IMR-90 (cell line): ENCODE results near the gene KRT86. TPM values are rescaled to one million over a fixed set of nuclear protein-coding genes. Genes with fewer than 3 reads are reported as not detected.

Experiments
- ATAC-seq: fragments of 200-7000 bp; cut with Tn5 transposase; 2 replicates; pipeline ENCODE4 v1.9.1; 2020; ENCODE audit warnings: low read depth, mild to moderate bottlenecking, moderate library complexity
- BruUV-seq: library from RNA; stranded (reverse); fragments of 400-500 nt; replicated peaks from 2 replicates; lab custom pipeline; 2021; lab: Mats Ljungman, UMichigan
- CTCF ChIA-PET: fragments of 300-600 bp; formaldehyde crosslinking; extraction: SDS; loops from one replicate; lab custom pipeline; 2021; ENCODE audit warnings: antibody characterized with exemption; lab: Yijun Ruan, JAX
- POLR2A ChIA-PET: fragments of 300-600 bp; sonication (Branson Sonifier 250); formaldehyde crosslinking; loops from one replicate; lab custom pipeline; 2022; ENCODE audit warnings: antibody characterized with exemption; ENCODE audit not compliant: unreplicated experiment; lab: Charles Lee
- DNase-seq: peaks from one replicate; pipeline ENCODE4 v3.0.0; 2013
- H2AFZ ChIP-seq: replicated peaks from 2 replicates; pipeline ENCODE3; 2013; ENCODE audit warnings: low read length, mild to moderate bottlenecking; ENCODE audit not compliant: poor library complexity
- H2AK5ac ChIP-seq: 2 replicates; pipeline ENCODE4 v1.6.1; 2013; ENCODE audit warnings: low read depth, low read length, inconsistent platforms
- H2AK9ac ChIP-seq: replicated peaks from 2 replicates; pipeline ENCODE3; 2013; ENCODE audit warnings: mild to moderate bottlenecking, low read depth, low read length, moderate library complexity; ENCODE audit not compliant: poor library complexity
- H2BK120ac ChIP-seq: 2 replicates; pipeline ENCODE4 v1.6.1; 2013; ENCODE audit warnings: low read depth, low read length, inconsistent platforms
- H2BK15ac ChIP-seq: 3 replicates; pipeline ENCODE4 v1.6.1; 2013; ENCODE audit warnings: low read depth, low read length, inconsistent platforms
- H2BK20ac ChIP-seq: 2 replicates; pipeline ENCODE4 v1.6.1; 2013; ENCODE audit warnings: low read depth, mild to moderate bottlenecking, inconsistent platforms, low read length, moderate library complexity
- H2BK5ac ChIP-seq: 2 replicates; pipeline ENCODE4 v1.6.1; 2013; ENCODE audit warnings: mild to moderate bottlenecking, low read depth, low read length, inconsistent platforms; ENCODE audit not compliant: poor library complexity, severe bottlenecking
- H3K14ac ChIP-seq: replicated peaks from 2 replicates; pipeline ENCODE4 v1.6.1; 2013; ENCODE audit warnings: low read depth, low read length, inconsistent platforms
- H3K18ac ChIP-seq: 2 replicates; pipeline ENCODE4 v1.6.1; 2013; ENCODE audit warnings: low read depth, low read length, control low read depth
- H3K23ac ChIP-seq: 2 replicates; pipeline ENCODE4 v1.6.1; 2013; ENCODE audit warnings: low read depth, low read length, inconsistent platforms
- H3K27ac ChIP-seq: 2 replicates; pipeline ENCODE4 v1.5.1; 2013; ENCODE audit warnings: mild to moderate bottlenecking, control low read depth, low read length; ENCODE audit not compliant: insufficient read depth
- H3K27me3 ChIP-seq: 2 replicates; pipeline ENCODE4 v1.6.1; 2013; ENCODE audit warnings: low read length; ENCODE audit not compliant: control insufficient read depth, insufficient read depth
- H3K36me3 ChIP-seq: 2 replicates; pipeline ENCODE4 v1.6.1; 2013; ENCODE audit warnings: low read length, mixed read lengths; ENCODE audit not compliant: control insufficient read depth, insufficient read depth
- H3K4ac ChIP-seq: 2 replicates; pipeline ENCODE4 v1.6.1; 2013; ENCODE audit warnings: low read depth, low read length, inconsistent platforms
- H3K4me1 ChIP-seq: 2 replicates; pipeline ENCODE4 v1.6.1; 2013; ENCODE audit warnings: low read length, mixed read lengths; ENCODE audit not compliant: control insufficient read depth, insufficient read depth
- H3K4me2 ChIP-seq: 2 replicates; pipeline ENCODE4 v1.6.1; 2013; ENCODE audit warnings: low read depth, mild to moderate bottlenecking, control low read depth, low read length, moderate library complexity
- H3K4me3 ChIP-seq: 2 replicates; pipeline ENCODE4 v1.5.1; 2013; ENCODE audit warnings: low read depth, mild to moderate bottlenecking, control low read depth, low read length, moderate library complexity; ENCODE audit not compliant: insufficient read depth
- H3K56ac ChIP-seq: 2 replicates; pipeline ENCODE4 v1.6.1; 2013; ENCODE audit warnings: low read length, inconsistent platforms; ENCODE audit not compliant: insufficient read depth; ENCODE audit errors: extremely low read depth
- H3K79me1 ChIP-seq, 2 experiments: 2 replicates each; pipeline ENCODE4 v1.6.1; 2013; ENCODE audit warnings: low read length in 2 of 2, inconsistent platforms in 1 of 2, low read depth in 1 of 2
- H3K9ac ChIP-seq: 2 replicates; pipeline ENCODE4 v1.6.1; 2013; ENCODE audit warnings: low read depth, low read length, control low read depth
- H3K9me1 ChIP-seq: 2 replicates; pipeline ENCODE4 v1.6.1; 2013; ENCODE audit warnings: low read length, inconsistent platforms; ENCODE audit not compliant: insufficient read depth
- H3K9me3 ChIP-seq: 2 replicates; pipeline ENCODE4 v1.6.1; 2013; ENCODE audit warnings: low read length; ENCODE audit not compliant: control insufficient read depth, insufficient read depth
- H4K20me1 ChIP-seq: 2 replicates; pipeline ENCODE4 v1.6.1; 2013; ENCODE audit warnings: low read length, inconsistent platforms; ENCODE audit not compliant: insufficient read depth
- H4K5ac ChIP-seq: 2 replicates; pipeline ENCODE4 v1.6.1; 2013; ENCODE audit warnings: mild to moderate bottlenecking, low read depth, low read length, control low read depth
- H4K8ac ChIP-seq, 2 experiments: 2 replicates each; pipeline ENCODE4 v1.6.1; 2013; ENCODE audit warnings: low read depth in 2 of 2, low read length in 2 of 2, control low read depth in 1 of 2, inconsistent platforms in 1 of 2
- H4K91ac ChIP-seq: 2 replicates; pipeline ENCODE4 v1.6.1; 2013; ENCODE audit warnings: low read depth, low read length, inconsistent platforms; ENCODE audit not compliant: insufficient read depth
- BHLHE40 ChIP-seq: fragments of 150-350 bp; IDR thresholded peaks from 2 replicates; pipeline ENCODE4 v1.6.1; 2016; ENCODE audit warnings: mild to moderate bottlenecking, low read depth, low read length
- CEBPB ChIP-seq: IDR thresholded peaks from 2 replicates; pipeline ENCODE4 v1.6.1; 2012; ENCODE audit warnings: low read depth, low read length, improper control_type of control experiment
- CHD1 ChIP-seq: IDR thresholded peaks from 2 replicates; pipeline ENCODE4 v1.6.1; 2012; ENCODE audit warnings: low read depth, low read length, improper control_type of control experiment
- CTCF ChIP-seq: conservative IDR thresholded peaks from 2 replicates; pipeline ENCODE4 v1.5.1; 2012; ENCODE audit warnings: mild to moderate bottlenecking, low read depth, low read length, improper control_type of control experiment
- ELK1 ChIP-seq: fragments of 150-350 bp; IDR thresholded peaks from 2 replicates; pipeline ENCODE4 v1.6.1; 2016; ENCODE audit warnings: low read depth, mild to moderate bottlenecking, low read length, moderate library complexity, borderline replicate concordance
- FOS ChIP-seq: fragments of 150-350 bp; IDR thresholded peaks from 2 replicates; pipeline ENCODE4 v1.6.1; 2016; ENCODE audit warnings: low read depth, low read length
- MAFK ChIP-seq: IDR thresholded peaks from 2 replicates; pipeline ENCODE4 v1.6.1; 2012; ENCODE audit warnings: low read depth, low read length, improper control_type of control experiment
- MAZ ChIP-seq: IDR thresholded peaks from 2 replicates; pipeline ENCODE4 v1.6.1; 2012; ENCODE audit warnings: low read depth, mild to moderate bottlenecking, low read length, improper control_type of control experiment, moderate library complexity, borderline replicate concordance
- MXI1 ChIP-seq: IDR thresholded peaks from 2 replicates; pipeline ENCODE4 v1.6.1; 2012; ENCODE audit warnings: low read depth, mild to moderate bottlenecking, low read length, moderate library complexity, borderline replicate concordance
- NFE2L2 ChIP-seq: fragments of 150-350 bp; IDR thresholded peaks from 2 replicates; pipeline ENCODE4 v1.6.1; 2016; ENCODE audit warnings: low read depth, mild to moderate bottlenecking, low read length
- POLR2A ChIP-seq: IDR thresholded peaks from 2 replicates; pipeline ENCODE4 v1.6.1; 2012; ENCODE audit warnings: mild to moderate bottlenecking, low read depth, low read length
- RAD21 ChIP-seq: IDR thresholded peaks from 2 replicates; pipeline ENCODE4 v1.6.1; 2012; ENCODE audit warnings: low read length, improper control_type of control experiment
- RCOR1 ChIP-seq: IDR thresholded peaks from 2 replicates; pipeline ENCODE4 v1.6.1; 2012; ENCODE audit warnings: mild to moderate bottlenecking, low read length, improper control_type of control experiment; ENCODE audit not compliant: insufficient replicate concordance
- RFX5 ChIP-seq: IDR thresholded peaks from 2 replicates; pipeline ENCODE4 v1.8.0; 2012; ENCODE audit warnings: low read depth, mild to moderate bottlenecking, low read length, moderate library complexity
- SMC3 ChIP-seq: fragments of 150-350 bp; IDR thresholded peaks from 2 replicates; pipeline ENCODE4 v1.6.1; 2016; ENCODE audit warnings: low read depth, mild to moderate bottlenecking, antibody characterized with exemption, low read length, moderate library complexity
- USF2 ChIP-seq: fragments of 150-350 bp; IDR thresholded peaks from 2 replicates; pipeline ENCODE4 v1.6.1; 2017; ENCODE audit warnings: mild to moderate bottlenecking, antibody characterized with exemption, low read length, low read depth
- WGBS, 2 experiments: methylation state at CpG; one replicate each; pipeline versions ENCODE4 v1.1.5 to v1.1.7; 2013; ENCODE audit warnings: missing lambda C conversion rate in 2 of 2; ENCODE audit not compliant: insufficient read length in 1 of 2; ENCODE audit errors: extremely low coverage in 2 of 2; 5-methylcytosine and 5-hydroxymethylcytosine counted together
- dilution Hi-C: fragments of 300-500 bp; cut with HindIII; formaldehyde crosslinking; loops from one replicate; pipeline ENCODE4 v1.14.3; 2018; ENCODE audit warnings: low sequenced_read_pairs; ENCODE audit not compliant: unreplicated experiment
- in situ Hi-C: fragments of 300-500 bp; cut with MboI; formaldehyde crosslinking; loops from 3 replicates; pipeline ENCODE4 v1.14.3; 2019; ENCODE audit warnings: low sequenced_read_pairs, inconsistent platforms, mixed read lengths
- intact Hi-C: fragments of 100-400 bp; cut with micrococcal nuclease; formaldehyde crosslinking; loops from 2 replicates; pipeline ENCODE4 v1.10.0; 2022
- polyA plus RNA-seq, 3 experiments: library from polyadenylated mRNA; depleted of rRNA; stranded (reverse); fragments of >200 nt; gene quantifications; 2 replicates each; pipeline ENCODE4 v1.2.3, GENCODE V29; 2012; ENCODE audit warnings: low replicate concordance in 1 of 3
- total RNA-seq: library from RNA; depleted of rRNA; stranded (reverse); fragments of >200 nt; gene quantifications from 2 replicates; pipeline ENCODE4 v1.2.3, GENCODE V29; 2012

KRT86 gene
- total and polyA plus RNA-seq, 2 of the 4 experiments (the other 2 are of a cell fraction): not detected

GRCh38 chr12:52270541-52271070 is 3.8 kb upstream of the KRT86 start:
- Histone ChIP-seq H2AK9ac (no peak overlapping the region), H3K9me1 (no peaks in the 10 kb centered on the region), H2BK5ac (no peak overlapping the region), H3K18ac (no peak overlapping the region), H2BK120ac (no peak overlapping the region), H3K4ac (no peak overlapping the region), H4K91ac (no peak overlapping the region), H3K4me1 (peaks cover 2% of the 10 kb centered on the region), H3K9me3 (no peaks in the 10 kb centered on the region; the same call in 1 of the 2 replicates), H3K4me3 (no peak overlapping the region), H3K4me2 (no peak overlapping the region), H3K56ac (no peak overlapping the region), H3K79me1 (no peaks in the 10 kb centered on the region), H4K20me1 (no peaks in the 10 kb centered on the region), H3K23ac (no peak overlapping the region), H2BK15ac (no peak overlapping the region), H2BK20ac (no peak overlapping the region), H3K14ac (no peak overlapping the region), H3K36me3 (no peaks in the 10 kb centered on the region), H2AFZ (no peak overlapping the region), H3K27me3 (peaks cover 10% of the 10 kb centered on the region), H4K5ac (no peak overlapping the region), H3K27ac (no peak overlapping the region), H3K9ac (no peak overlapping the region), H4K8ac (no peak overlapping the region), H2AK5ac (no peak overlapping the region)
- no peak for ATAC-seq
- dilution Hi-C loops: no loop called here
- TF ChIP-seq CTCF: no peak
- TF ChIP-seq POLR2A: no peak
- TF ChIP-seq CHD1: no peak
- no peak for TF ChIP-seq NFE2L2
- no peak for TF ChIP-seq CEBPB
- TF ChIP-seq MAFK: no peak
- TF ChIP-seq USF2: no peak
- no peak for TF ChIP-seq RCOR1
- TF ChIP-seq ELK1: no peak
- no peak for TF ChIP-seq MAZ
- no peak for TF ChIP-seq RFX5
- TF ChIP-seq SMC3: no peak
- TF ChIP-seq FOS: no peak
- no peak for TF ChIP-seq BHLHE40
- no peak for TF ChIP-seq MXI1
- no peak for TF ChIP-seq RAD21
- CTCF ChIA-PET: interaction anchor here (1.3 kb wide), 1 partner anchor 9 kb away, joined by 9 read pairs; no protein-coding TSS in a partner anchor
- no CpG with 5 or more reads among the region's 6 CpGs for WGBS, 2 experiments
- POLR2A ChIA-PET: no interaction called here
- intact Hi-C loops: no loop called here
- in situ Hi-C loops: no loop called here
- no peak for DNase-seq
- no TSS peak for BruUV-seq
